Suprapubic skin (tissue), 4 donors: Measurements from ENCODE around the gene JHY.

Experiments used
- EP300 ChIP-seq: sonication (generic); formaldehyde crosslinking; IDR thresholded peaks from one replicate; pipeline ENCODE4 v1.6.1; 2017; ENCODE audit warnings: antibody characterized with exemption
- POLR2A ChIP-seq, 2 donors: fragments of 450-650 bp; IDR thresholded peaks; one replicate each; pipeline ENCODE4 v1.6.1; 2017; ENCODE audit warnings: antibody characterized with exemption in 2 of 2, mild to moderate bottlenecking in 2 of 2, moderate library complexity in 2 of 2
- POLR2AphosphoS5 ChIP-seq, 3 donors: sonication (generic); formaldehyde crosslinking; IDR thresholded peaks; one replicate each; pipeline ENCODE4 v1.6.1; 2017; ENCODE audit warnings: antibody characterized with exemption in 3 of 3
- TF ChIP-seq, protein P1 (sequence below), 2 donors: fragments of 200-600 bp in 1 of 2; fragments of 450-650 bp in 1 of 2; sonication (generic) in 1 of 2; IDR thresholded peaks; one replicate each; pipeline ENCODE4 v1.5.1; 2016 to 2019; ENCODE audit warnings: antibody characterized with exemption in 2 of 2, mild to moderate bottlenecking in 1 of 2, moderate library complexity in 1 of 2

DNA sequence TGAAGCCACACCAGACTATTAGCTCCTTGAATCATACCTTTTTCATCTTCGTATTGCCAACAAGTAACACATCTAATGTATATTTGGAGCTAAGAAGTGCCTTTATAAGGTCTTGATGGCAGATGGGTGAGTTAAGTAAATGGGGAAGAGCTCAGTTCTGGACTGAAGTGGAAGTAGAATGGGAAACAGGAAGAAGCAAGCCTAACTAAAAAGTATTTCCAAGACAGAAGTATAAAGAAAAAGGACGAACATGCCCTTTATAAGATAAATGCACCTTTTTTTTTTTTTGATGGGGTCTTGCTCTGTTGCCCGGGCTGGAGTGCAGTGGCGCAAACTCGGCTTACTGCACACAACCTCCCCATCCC, 29.8 kb upstream of the JHY start:
- TF ChIP-seq, protein P1, sequence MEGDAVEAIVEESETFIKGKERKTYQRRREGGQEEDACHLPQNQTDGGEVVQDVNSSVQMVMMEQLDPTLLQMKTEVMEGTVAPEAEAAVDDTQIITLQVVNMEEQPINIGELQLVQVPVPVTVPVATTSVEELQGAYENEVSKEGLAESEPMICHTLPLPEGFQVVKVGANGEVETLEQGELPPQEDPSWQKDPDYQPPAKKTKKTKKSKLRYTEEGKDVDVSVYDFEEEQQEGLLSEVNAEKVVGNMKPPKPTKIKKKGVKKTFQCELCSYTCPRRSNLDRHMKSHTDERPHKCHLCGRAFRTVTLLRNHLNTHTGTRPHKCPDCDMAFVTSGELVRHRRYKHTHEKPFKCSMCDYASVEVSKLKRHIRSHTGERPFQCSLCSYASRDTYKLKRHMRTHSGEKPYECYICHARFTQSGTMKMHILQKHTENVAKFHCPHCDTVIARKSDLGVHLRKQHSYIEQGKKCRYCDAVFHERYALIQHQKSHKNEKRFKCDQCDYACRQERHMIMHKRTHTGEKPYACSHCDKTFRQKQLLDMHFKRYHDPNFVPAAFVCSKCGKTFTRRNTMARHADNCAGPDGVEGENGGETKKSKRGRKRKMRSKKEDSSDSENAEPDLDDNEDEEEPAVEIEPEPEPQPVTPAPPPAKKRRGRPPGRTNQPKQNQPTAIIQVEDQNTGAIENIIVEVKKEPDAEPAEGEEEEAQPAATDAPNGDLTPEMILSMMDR (IDR thresholded peaks at IDR 0.05) = no peak
- no peak for TF ChIP-seq POLR2A (IDR thresholded peaks at IDR 0.05)
- no peak for TF ChIP-seq POLR2AphosphoS5 (IDR thresholded peaks at IDR 0.05)
- no peak for TF ChIP-seq EP300
